Cardiac muscle cell (in vitro differentiated cells and primary cell): ENCODE measurements around the gene TIA1. TPM values are rescaled to one million over a fixed set of nuclear protein-coding genes. Genes with fewer than 3 reads are reported as not detected.

ENCODE experiments used
- DNase-seq, 2 donors: peaks; one replicate each; pipeline versions ENCODE4 v3.0.0 to v3.0.0-alpha.2; 2010 to 2017; ENCODE audit warnings: low read depth in 1 of 2, low spot score in 1 of 2
- H3K27ac ChIP-seq: fragments of 200-600 bp; sonication (generic); 2 replicates; pipeline ENCODE4 v1.5.1; 2016
- H3K27me3 ChIP-seq: fragments of 200-600 bp; sonication (generic); 2 replicates; pipeline ENCODE4 v1.6.0; 2016; ENCODE audit warnings: control low read depth
- H3K36me3 ChIP-seq: fragments of 200-600 bp; sonication (generic); 2 replicates; pipeline ENCODE4 v1.5.1; 2016; ENCODE audit warnings: control low read depth
- H3K4me1 ChIP-seq: fragments of 200-600 bp; sonication (generic); 2 replicates; pipeline ENCODE4 v1.8.1; 2017; ENCODE audit warnings: low read depth, mild to moderate bottlenecking, mixed run types
- H3K4me3 ChIP-seq: fragments of 200-600 bp; sonication (generic); 2 replicates; pipeline ENCODE4 v1.5.1; 2016; ENCODE audit warnings: mild to moderate bottlenecking
- H3K9me3 ChIP-seq: fragments of 200-600 bp; sonication (generic); 2 replicates; pipeline ENCODE4 v1.5.1; 2017; ENCODE audit warnings: low read depth, mild to moderate bottlenecking, control low read depth
- polyA plus RNA-seq: library from polyadenylated mRNA; unstranded; fragments of >200 nt; fragmentation: Nextera tagmentation; extraction: Ambion mirVana; gene quantifications from 2 replicates; pipeline ENCODE4 v1.2.1, GENCODE V29; 2016
- total RNA-seq: library from RNA; depleted of rRNA; stranded (reverse); fragments of >200 nt; gene quantifications from 2 replicates; pipeline ENCODE4 v1.2.3, GENCODE V29; 2016
- TF ChIP-seq, protein P1 (sequence below): IDR thresholded peaks from 2 replicates; pipeline ENCODE4 v1.5.1; 2012; ENCODE audit warnings: low read depth, mild to moderate bottlenecking, low read length

TIA1 gene
- total and polyA plus RNA-seq, 2 experiments from 2014 or later = 95.3 to 176 TPM

DNA sequence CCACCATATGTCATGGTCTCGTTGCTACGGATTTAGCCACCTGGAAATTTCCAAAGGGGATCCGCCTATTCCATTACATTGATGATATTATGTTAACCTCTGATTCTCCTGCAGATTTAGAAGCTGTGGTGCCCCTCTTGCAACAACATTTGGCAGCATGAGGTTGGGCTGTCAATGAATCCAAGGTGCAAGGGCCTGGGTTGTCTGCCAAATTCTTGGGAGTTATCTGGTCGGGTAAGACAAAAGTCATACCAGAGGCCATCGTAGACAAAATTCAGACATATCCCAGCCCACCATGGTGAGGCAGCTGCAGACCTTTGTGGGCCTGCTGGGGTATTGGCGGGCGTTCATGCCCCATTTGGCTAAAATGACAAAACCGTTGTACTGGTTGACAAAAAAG lies 44.0 kb downstream of the TIA1 start:
- Histone ChIP-seq H3K27me3 (no peaks in the 10 kb centered on the region), H3K27ac (no peak overlapping the region), H3K36me3 (no peaks in the 10 kb centered on the region), H3K4me1 (no peaks in the 10 kb centered on the region), H3K9me3 (no peaks in the 10 kb centered on the region), H3K4me3 (no peak overlapping the region)
- TF ChIP-seq, protein P1, sequence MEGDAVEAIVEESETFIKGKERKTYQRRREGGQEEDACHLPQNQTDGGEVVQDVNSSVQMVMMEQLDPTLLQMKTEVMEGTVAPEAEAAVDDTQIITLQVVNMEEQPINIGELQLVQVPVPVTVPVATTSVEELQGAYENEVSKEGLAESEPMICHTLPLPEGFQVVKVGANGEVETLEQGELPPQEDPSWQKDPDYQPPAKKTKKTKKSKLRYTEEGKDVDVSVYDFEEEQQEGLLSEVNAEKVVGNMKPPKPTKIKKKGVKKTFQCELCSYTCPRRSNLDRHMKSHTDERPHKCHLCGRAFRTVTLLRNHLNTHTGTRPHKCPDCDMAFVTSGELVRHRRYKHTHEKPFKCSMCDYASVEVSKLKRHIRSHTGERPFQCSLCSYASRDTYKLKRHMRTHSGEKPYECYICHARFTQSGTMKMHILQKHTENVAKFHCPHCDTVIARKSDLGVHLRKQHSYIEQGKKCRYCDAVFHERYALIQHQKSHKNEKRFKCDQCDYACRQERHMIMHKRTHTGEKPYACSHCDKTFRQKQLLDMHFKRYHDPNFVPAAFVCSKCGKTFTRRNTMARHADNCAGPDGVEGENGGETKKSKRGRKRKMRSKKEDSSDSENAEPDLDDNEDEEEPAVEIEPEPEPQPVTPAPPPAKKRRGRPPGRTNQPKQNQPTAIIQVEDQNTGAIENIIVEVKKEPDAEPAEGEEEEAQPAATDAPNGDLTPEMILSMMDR = no peak
- DNase-seq = no peak

DNA sequence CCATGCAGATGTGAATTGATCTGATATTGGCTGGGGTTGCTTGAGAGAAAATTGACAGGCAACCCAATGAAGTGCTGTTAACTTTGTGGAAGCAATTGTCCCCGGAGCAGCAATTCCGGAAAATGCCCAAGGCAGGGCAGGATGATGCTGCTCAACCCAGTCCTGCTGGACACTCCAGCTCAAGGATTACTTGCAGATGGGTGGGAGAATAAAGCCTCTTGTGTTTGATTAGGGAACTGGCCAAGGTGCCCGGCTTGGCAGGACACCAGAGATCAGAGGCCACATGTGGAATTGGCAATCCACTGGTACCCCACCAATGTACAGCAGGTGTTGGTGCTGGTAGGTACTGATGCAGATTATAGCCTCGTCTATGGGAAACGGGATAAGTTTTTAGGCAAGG lies 45.3 kb downstream of the TIA1 start:
- no peaks in the 10 kb centered on the region for H3K36me3 ChIP-seq

DNA sequence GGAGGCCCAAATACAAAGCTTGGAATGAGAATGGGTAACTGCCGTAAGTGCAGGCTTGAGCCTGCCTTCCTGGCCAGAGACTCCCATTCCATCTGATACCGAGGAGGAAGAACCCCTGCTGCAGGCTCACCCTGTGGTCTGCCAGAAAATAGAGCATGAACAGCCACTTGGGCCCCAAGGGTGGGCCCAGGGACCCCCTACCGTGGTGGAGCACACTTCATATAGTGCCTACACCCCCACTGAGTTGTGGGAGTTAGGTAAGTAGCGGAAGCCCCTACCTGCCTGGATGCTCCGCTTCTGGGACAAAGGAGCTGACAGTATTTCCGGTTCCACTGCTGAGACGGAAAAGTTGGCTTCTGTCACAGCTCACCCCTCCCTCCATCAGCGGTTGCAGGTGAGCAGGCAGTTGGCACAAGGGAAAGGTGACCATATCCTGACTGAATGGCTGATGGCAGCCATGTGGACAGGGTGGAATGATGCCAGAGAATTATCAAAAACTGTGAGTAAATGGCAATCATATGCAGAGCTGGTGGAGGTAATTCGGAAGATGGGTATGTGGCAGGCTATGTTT lies 46.1 kb downstream of the TIA1 start:
- DNase-seq = no peak
- Histone ChIP-seq H3K4me3 (no peak overlapping the region), H3K4me1 (no peaks in the 10 kb centered on the region), H3K27me3 (no peaks in the 10 kb centered on the region), H3K36me3 (no peaks in the 10 kb centered on the region), H3K27ac (no peak overlapping the region), H3K9me3 (no peaks in the 10 kb centered on the region)
- TF ChIP-seq, protein P1 = no peak

More for the DNA sequence above, 45.3 kb downstream of the TIA1 start:
- Histone ChIP-seq H3K27ac (no peak overlapping the region), H3K27me3 (no peaks in the 10 kb centered on the region), H3K9me3 (no peaks in the 10 kb centered on the region), H3K4me3 (no peak overlapping the region), H3K4me1 (no peaks in the 10 kb centered on the region)
- TF ChIP-seq, protein P1 = no peak
- DNase-seq = no peak

DNA sequence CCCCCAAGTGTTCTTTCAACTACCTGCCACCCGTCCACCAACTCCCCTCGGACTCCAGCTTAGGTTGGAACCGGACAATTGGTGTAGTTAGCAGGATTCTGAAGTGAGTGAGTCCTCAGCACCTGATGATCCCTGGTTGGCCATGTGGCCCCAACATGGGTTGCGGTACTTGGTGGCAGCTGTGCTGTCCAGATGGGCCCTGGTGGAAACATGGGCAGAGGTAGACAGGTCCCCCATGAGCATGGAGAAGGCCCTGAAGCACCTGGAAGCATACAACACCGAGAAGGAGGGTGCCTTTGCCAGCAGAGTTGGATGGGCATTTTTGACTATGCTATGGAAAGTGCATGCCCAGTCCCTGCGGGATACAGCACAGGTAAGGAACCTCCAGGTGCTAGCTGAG lies 46.6 kb downstream of the TIA1 start:
- H3K27ac ChIP-seq = no peak overlapping the region
- H3K27me3 ChIP-seq = no peaks in the 10 kb centered on the region
- no peak for DNase-seq
- no peaks in the 10 kb centered on the region for H3K36me3 ChIP-seq
- no peaks in the 10 kb centered on the region for H3K9me3 ChIP-seq
- TF ChIP-seq, protein P1 = no peak
- H3K4me1 ChIP-seq = no peaks in the 10 kb centered on the region
- no peak overlapping the region for H3K4me3 ChIP-seq

DNA sequence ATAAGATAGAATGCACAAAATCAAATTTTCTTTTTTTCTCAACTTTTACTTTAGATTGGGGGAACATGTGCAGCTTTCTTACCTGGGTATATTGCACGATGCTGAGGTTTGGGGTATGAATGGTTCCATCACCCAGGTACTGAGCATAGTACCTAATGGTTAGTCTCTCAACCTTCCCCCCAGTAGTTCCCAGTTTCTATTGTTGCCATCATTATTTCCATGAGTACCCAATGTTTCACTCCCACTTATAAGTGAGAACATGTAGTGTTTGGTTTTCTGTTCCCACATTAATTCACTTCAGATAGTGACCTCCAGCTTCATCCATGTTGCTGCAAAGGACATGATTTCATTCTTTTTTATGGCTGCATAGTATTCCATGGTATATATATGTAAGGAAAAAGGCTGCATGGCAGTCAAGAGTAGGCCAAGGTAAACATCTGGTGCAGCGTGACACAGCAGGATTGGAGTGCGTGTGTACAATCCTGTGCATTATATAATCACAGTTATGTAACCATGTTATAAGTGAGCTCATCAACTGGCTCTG lies 47.1 kb downstream of the TIA1 start:
- H3K27me3 ChIP-seq = no peaks in the 10 kb centered on the region
- H3K4me3 ChIP-seq = no peak overlapping the region
- TF ChIP-seq, protein P1 = no peak
- H3K27ac ChIP-seq = no peak overlapping the region
- DNase-seq = no peak
- no peaks in the 10 kb centered on the region for H3K36me3 ChIP-seq
- H3K4me1 ChIP-seq = no peaks in the 10 kb centered on the region
- H3K9me3 ChIP-seq = no peaks in the 10 kb centered on the region
